Tibial nerve (tissue), 4 donors: ENCODE measurements around the gene SMTNL2. TPM values are rescaled to one million over a fixed set of nuclear protein-coding genes. Genes with fewer than 3 reads are reported as not detected.
"Not testable (repeated sequence)": the region's sequence is repeated elsewhere in the genome, so short reads cannot be mapped to it uniquely, and the experiment has no call there.

Source experiments
- DNase-seq, 2 donors: peaks; one replicate each; pipeline ENCODE4 v3.0.0-alpha.2; 2019; ENCODE audit warnings: low spot score in 2 of 2
- H3K27ac ChIP-seq, 4 donors: fragments of 200-600 bp; sonication (generic) in 3 of 4; one replicate each; pipeline ENCODE4 v1.5.1; 2017 to 2019; ENCODE audit warnings: mild to moderate bottlenecking in 1 of 4
- H3K27me3 ChIP-seq, 2 donors: fragments of 200-600 bp; sonication (generic) in 1 of 2; one replicate each; pipeline versions ENCODE4 v1.5.1 to v1.6.0; 2017 to 2019
- H3K36me3 ChIP-seq, 3 donors: fragments of 200-600 bp; sonication (generic); one replicate each; pipeline ENCODE4 v1.5.1; 2018 to 2019
- H3K4me1 ChIP-seq, 4 donors: fragments of 200-600 bp; sonication (generic) in 3 of 4; one replicate each; pipeline ENCODE4 v1.5.1; 2017 to 2019
- H3K4me3 ChIP-seq, 4 donors: fragments of 200-600 bp; sonication (generic) in 3 of 4; one replicate each; pipeline ENCODE4 v1.5.1; 2017 to 2019; ENCODE audit warnings: mild to moderate bottlenecking in 1 of 4, moderate library complexity in 1 of 4
- H3K9me3 ChIP-seq, 4 donors: fragments of 200-600 bp; sonication (generic) in 3 of 4; one replicate each; pipeline ENCODE4 v1.5.1; 2017 to 2019
- CTCF ChIP-seq, 5 experiments: fragments of 200-600 bp in 3 of 5; fragments of 450-650 bp in 2 of 5; sonication (generic) in 3 of 5; IDR thresholded peaks; one replicate each; pipeline ENCODE4 v1.5.1; 2016 to 2019; ENCODE audit warnings: antibody characterized with exemption in 5 of 5, mild to moderate bottlenecking in 3 of 5, moderate library complexity in 2 of 5
- EP300 ChIP-seq, 2 donors: sonication (generic); formaldehyde crosslinking; IDR thresholded peaks; one replicate each; pipeline ENCODE4 v1.6.1; 2017; ENCODE audit warnings: antibody characterized with exemption in 2 of 2, mild to moderate bottlenecking in 1 of 2
- POLR2A ChIP-seq, 2 donors: fragments of 450-650 bp; IDR thresholded peaks; one replicate each; pipeline ENCODE4 v1.6.1; 2017; ENCODE audit warnings: antibody characterized with exemption in 2 of 2, mild to moderate bottlenecking in 2 of 2, moderate library complexity in 2 of 2
- WGBS, 2 donors: methylation state at CpG; one replicate each; pipeline ENCODE4 v1.1.5; 2018; 5-methylcytosine and 5-hydroxymethylcytosine counted together
- total RNA-seq, 4 donors: library from RNA; depleted of rRNA; stranded (reverse); fragments of >200 nt; gene quantifications; one replicate each; pipeline ENCODE4 v1.1.0, GENCODE V29; 2016

The SMTNL2 gene
- total RNA-seq, 4 donors from 2014 or later = 1.5 to 8.2 (median 4.4) TPM

GRCh38 chr17:4642286-4642685, 58.0 kb downstream of the SMTNL2 start:
- WGBS, 2 donors = 36 to 38% methylated on average over 6 of the region's 6 CpGs

GRCh38 chr17:4643676-4644075, 59.3 kb downstream of the SMTNL2 start:
- Histone ChIP-seq H3K4me1 (peaks cover 0 to 15% (median 3%) of the 10 kb centered on the region in 4 donors), H3K27me3 (peaks cover 0 to 49% of the 10 kb centered on the region in 2 donors), H3K9me3 (no peaks in the 10 kb centered on the region), H3K4me3 (no peak overlapping the region), H3K36me3 (no peaks in the 10 kb centered on the region), H3K27ac (no peak overlapping the region)
- no peak for DNase-seq
- TF ChIP-seq POLR2A (IDR thresholded peaks at IDR 0.05) = no peak
- no peak for TF ChIP-seq EP300 (IDR thresholded peaks at IDR 0.05)
- TF ChIP-seq CTCF (IDR thresholded peaks at IDR 0.05) = no peak
- WGBS, 2 donors = 36 to 47% methylated on average over 4 of the region's 4 CpGs

More at GRCh38 chr17:4642286-4642685, 58.0 kb downstream of the SMTNL2 start:
- no peak overlapping the region for H3K27ac ChIP-seq
- H3K27me3 ChIP-seq = peaks cover 0 to 56% of the 10 kb centered on the region in 2 donors
- TF ChIP-seq EP300 (IDR thresholded peaks at IDR 0.05) (no peak), CTCF (IDR thresholded peaks at IDR 0.05) (no peak), POLR2A (IDR thresholded peaks at IDR 0.05) (no peak)
- H3K4me1 ChIP-seq = peaks cover 0 to 15% (median 3%) of the 10 kb centered on the region in 4 donors
- H3K4me3 ChIP-seq = no peak overlapping the region
- H3K36me3 ChIP-seq = no peaks in the 10 kb centered on the region
- no peaks in the 10 kb centered on the region for H3K9me3 ChIP-seq
- no peak for DNase-seq

GRCh38 chr17:4645642-4646041, 61.3 kb downstream of the SMTNL2 start:
- Histone ChIP-seq H3K9me3 (no peaks in the 10 kb centered on the region), H3K27me3 (peaks cover 0 to 38% of the 10 kb centered on the region in 2 donors), H3K27ac (no peak overlapping the region), H3K4me3 (no peak overlapping the region), H3K36me3 (no peaks in the 10 kb centered on the region), H3K4me1 (peaks cover 0 to 12% (median 3%) of the 10 kb centered on the region in 4 donors)
- DNase-seq = no peak
- TF ChIP-seq EP300 (IDR thresholded peaks at IDR 0.05) (no peak), CTCF (IDR thresholded peaks at IDR 0.05) (no peak), POLR2A (IDR thresholded peaks at IDR 0.05) (no peak)
- 57 to 66% methylated on average over 5 of the region's 5 CpGs for WGBS, 2 donors

GRCh38 chr17:4648741-4649140, 64.4 kb downstream of the SMTNL2 start:
- Histone ChIP-seq H3K4me1 (no peaks in the 10 kb centered on the region), H3K9me3 (no peaks in the 10 kb centered on the region), H3K27me3 (peaks cover 0 to 16% of the 10 kb centered on the region in 2 donors), H3K27ac (no peak overlapping the region), H3K4me3 (no peak overlapping the region), H3K36me3 (no peaks in the 10 kb centered on the region)
- TF ChIP-seq POLR2A (IDR thresholded peaks at IDR 0.05) (no peak), EP300 (IDR thresholded peaks at IDR 0.05) (no peak), CTCF (IDR thresholded peaks at IDR 0.05) (no peak)
- DNase-seq = no peak
- whole genome bisulfite sequencing, 2 donors = 38 to 40% methylated on average over 2 of the region's 2 CpGs

GRCh38 chr17:4652997-4653396, 68.7 kb downstream of the SMTNL2 start:
- H3K4me1 ChIP-seq = no peaks in the 10 kb centered on the region
- H3K36me3 ChIP-seq = no peaks in the 10 kb centered on the region
- no peaks in the 10 kb centered on the region for H3K9me3 ChIP-seq
- no peak for DNase-seq
- WGBS, 2 donors = 69 to 78% methylated on average over 5 of the region's 5 CpGs
- TF ChIP-seq EP300 (IDR thresholded peaks at IDR 0.05) (no peak), CTCF (IDR thresholded peaks at IDR 0.05) (no peak), POLR2A (IDR thresholded peaks at IDR 0.05) (no peak)
- no peak overlapping the region for H3K4me3 ChIP-seq
- H3K27ac ChIP-seq = no peak overlapping the region
- H3K27me3 ChIP-seq = peaks cover 0 to 15% of the 10 kb centered on the region in 2 donors

- not testable (repeated sequence) for H3K36me3 ChIP-seq, H3K9me3 ChIP-seq, H3K27ac ChIP-seq, H3K4me3 ChIP-seq, H3K4me1 ChIP-seq, DNase-seq
- 85 to 86% methylated on average over 7 of the region's 7 CpGs for WGBS, 2 donors
- H3K27me3 ChIP-seq = peaks cover 0 to 13% of the 10 kb centered on the region in 2 donors
Observed at GRCh38 chr17:4655933-4656332, 71.6 kb downstream of the SMTNL2 start.
